ENCODE results near the gene LZTR1.
"Not testable (repeated sequence)": the region's sequence is repeated elsewhere in the genome, so short reads cannot be mapped to it uniquely, and the experiment has no call there.

The LZTR1 gene

GRCh38 chr22:21034989-21035388, 52.9 kb downstream of the LZTR1 start:
- intact Hi-C loops (cut with DNase I): no loop called here

GRCh38 chr22:21038405-21038804, 56.3 kb downstream of the LZTR1 start:
- no peak for DNase-seq
- intact Hi-C loops (cut with DNase I): no loop called here

More at GRCh38 chr22:21034989-21035388, 52.9 kb downstream of the LZTR1 start:
- no peak for DNase-seq

GRCh38 chr22:21039158-21039557, 57.1 kb downstream of the LZTR1 start:
- intact Hi-C loops (cut with DNase I); DNase-seq: not testable (repeated sequence)

- no peak for DNase-seq
Observed at GRCh38 chr22:21041937-21042336, 59.8 kb downstream of the LZTR1 start.

GRCh38 chr22:21042978-21043859, 61.1 kb downstream of the LZTR1 start:
- DNase-seq: no peak
- intact Hi-C loops (cut with DNase I): no loop called here

More at GRCh38 chr22:21041937-21042336, 59.8 kb downstream of the LZTR1 start:
- intact Hi-C loops (cut with DNase I): no loop called here

- intact Hi-C loops (cut with DNase I): no loop called here
- DNase-seq: no peak
Observed at GRCh38 chr22:21043860-21044535, 61.9 kb downstream of the LZTR1 start.

GRCh38 chr22:21044931-21045584, 63.0 kb downstream of the LZTR1 start:
- peak in 18 of 42 donors; percentile 5 to 49 (median 26) for DNase-seq
- intact Hi-C loops (cut with DNase I): no loop called here

- DNase-seq: peak; percentile 83 to 96 (median 92)
- intact Hi-C loops (cut with DNase I): no loop called here
Observed at GRCh38 chr22:21045585-21046294, 63.6 kb downstream of the LZTR1 start, which contains the start of gene LRRC74B. Gene LRRC74B (plus strand): TSS chr22:21045946. CDS start chr22:21045987, 41 bp downstream.

- DNase-seq: no peak
- intact Hi-C loops (cut with DNase I): no loop called here
Observed at GRCh38 chr22:21047035-21047661, 65.1 kb downstream of the LZTR1 start.

- intact Hi-C loops (cut with DNase I): no loop called here
- no peak for DNase-seq
Observed at GRCh38 chr22:21047730-21048129, 65.6 kb downstream of the LZTR1 start.

- intact Hi-C loops (cut with DNase I); DNase-seq: not testable (repeated sequence)
Observed at GRCh38 chr22:21048448-21048847, 66.4 kb downstream of the LZTR1 start.
